Measurements from ENCODE around the gene ALG11.

Gene ALG11

GRCh38 chr13:52004511-52005170 lies 7.6 kb upstream of the ALG11 start:
- Mint-ChIP-seq H3K27me3 (peaks cover 27 to 40% of the 10 kb centered on the region in 2 donors), H3K4me1 (peaks cover 0 to 1% of the 10 kb centered on the region in 2 donors), H3K4me3 (no peak overlapping the region), H3K27ac (no peak overlapping the region), H3K36me3 (no peaks in the 10 kb centered on the region), H3K9me3 (no peaks in the 10 kb centered on the region)
- ATAC-seq (replicated peaks) (peak in 1 of 2 donors; percentile 32), DNase-seq (no peak)

- Mint-ChIP-seq H3K9me3 (no peaks in the 10 kb centered on the region), H3K36me3 (no peaks in the 10 kb centered on the region), H3K4me3 (no peak overlapping the region), H3K27me3 (peaks cover 25 to 45% of the 10 kb centered on the region in 2 donors), H3K27ac (no peak overlapping the region), H3K4me1 (peaks cover 2 to 3% of the 10 kb centered on the region in 2 donors)
- ATAC-seq (replicated peaks) (no peak), DNase-seq (no peak)
Observed at GRCh38 chr13:52005841-52006522, 6.2 kb upstream of the ALG11 start.

GRCh38 chr13:52006523-52007245 lies 5.5 kb upstream of the ALG11 start:
- Mint-ChIP-seq H3K36me3 (no peaks in the 10 kb centered on the region), H3K9me3 (no peaks in the 10 kb centered on the region)

GRCh38 chr13:52009946-52010345 lies 2.3 kb upstream of the ALG11 start:
- ATAC-seq (replicated peaks) (no peak), DNase-seq (no peak)
- peak overlapping the region in 1 of 2 donors; percentile 7 for H3K4me3 Mint-ChIP-seq
- H3K4me1 Mint-ChIP-seq: peaks cover 5 to 7% of the 10 kb centered on the region in 2 donors
- no peak overlapping the region for H3K27ac Mint-ChIP-seq
- peaks cover 0 to 2% of the 10 kb centered on the region in 2 donors for H3K36me3 Mint-ChIP-seq
- peaks cover 26 to 46% of the 10 kb centered on the region in 2 donors for H3K27me3 Mint-ChIP-seq
- H3K9me3 Mint-ChIP-seq: no peaks in the 10 kb centered on the region

More at GRCh38 chr13:52006523-52007245, 5.5 kb upstream of the ALG11 start:
- ATAC-seq (replicated peaks) (no peak), DNase-seq (no peak)
- no peak overlapping the region for H3K27ac Mint-ChIP-seq
- H3K4me3 Mint-ChIP-seq: no peak overlapping the region
- H3K27me3 Mint-ChIP-seq: peaks cover 26 to 46% of the 10 kb centered on the region in 2 donors
- H3K4me1 Mint-ChIP-seq: peaks cover 5 to 7% of the 10 kb centered on the region in 2 donors

GRCh38 chr13:52010890-52011631 lies 1.1 kb upstream of the ALG11 start, which contains the start of gene ATP7B:
ATP7B (minus strand) TSS chr13:52011450; CDS start chr13:52011337, 113 bp downstream.
- peak; percentile 6 to 16 for ATAC-seq (replicated peaks)
- H3K27ac Mint-ChIP-seq: peak within 1 kb of the TSS; percentile 97
- H3K4me1 Mint-ChIP-seq: peaks cover 8 to 13% of the 10 kb centered on the region in 2 donors
- peak; percentile 9 for DNase-seq
- H3K27me3 Mint-ChIP-seq: peaks cover 26 to 45% of the 10 kb centered on the region in 2 donors
- H3K4me3 Mint-ChIP-seq: peak within 1 kb of the TSS; percentile 99 to 100
- no peaks in the 10 kb centered on the region for H3K9me3 Mint-ChIP-seq
- peaks cover 5 to 7% of the 10 kb centered on the region in 2 donors for H3K36me3 Mint-ChIP-seq

GRCh38 chr13:52012512-52012836 lies 276 bp downstream of the ALG11 start:
- no peak for DNase-seq
- Mint-ChIP-seq H3K27ac (peak overlapping the region; percentile 97), H3K27me3 (peaks cover 18 to 33% of the 10 kb centered on the region in 2 donors), H3K4me3 (peak overlapping the region; percentile 99 to 100), H3K4me1 (peaks cover 11 to 23% of the 10 kb centered on the region in 2 donors), H3K9me3 (no peaks in the 10 kb centered on the region), H3K36me3 (peaks cover 18 to 20% of the 10 kb centered on the region in 2 donors)
- no peak for ATAC-seq (replicated peaks)

GRCh38 chr13:52016296-52016695 lies 4.1 kb downstream of the ALG11 start:
- H3K27ac Mint-ChIP-seq: no peak overlapping the region
- peaks cover 42 to 46% of the 10 kb centered on the region in 2 donors for H3K36me3 Mint-ChIP-seq
- no peaks in the 10 kb centered on the region for H3K9me3 Mint-ChIP-seq
- H3K4me3 Mint-ChIP-seq: no peak overlapping the region
- ATAC-seq (replicated peaks) (no peak), DNase-seq (no peak)
- peaks cover under 1 to 2% of the 10 kb centered on the region in 2 donors for H3K27me3 Mint-ChIP-seq
- H3K4me1 Mint-ChIP-seq: peaks cover 12 to 31% of the 10 kb centered on the region in 2 donors

- ATAC-seq (replicated peaks) (no peak), DNase-seq (no peak)
- no peak overlapping the region for H3K4me3 Mint-ChIP-seq
- H3K4me1 Mint-ChIP-seq: peaks cover 12 to 30% of the 10 kb centered on the region in 2 donors
- no peaks in the 10 kb centered on the region for H3K27me3 Mint-ChIP-seq
- H3K9me3 Mint-ChIP-seq: no peaks in the 10 kb centered on the region
- H3K27ac Mint-ChIP-seq: no peak overlapping the region
- H3K36me3 Mint-ChIP-seq: peaks cover 52 to 68% of the 10 kb centered on the region in 2 donors
Observed at GRCh38 chr13:52020191-52020590, 8.0 kb downstream of the ALG11 start.

GRCh38 chr13:52022356-52022755 lies 10.2 kb downstream of the ALG11 start:
- no peak overlapping the region for H3K27ac Mint-ChIP-seq
- H3K9me3 Mint-ChIP-seq: peaks cover 0 to 2% of the 10 kb centered on the region in 2 donors
- no peaks in the 10 kb centered on the region for H3K27me3 Mint-ChIP-seq
- H3K36me3 Mint-ChIP-seq: peaks cover 55 to 70% of the 10 kb centered on the region in 2 donors
- H3K4me1 Mint-ChIP-seq: peaks cover 16 to 30% of the 10 kb centered on the region in 2 donors
- ATAC-seq (replicated peaks) (no peak), DNase-seq (no peak)
- no peak overlapping the region for H3K4me3 Mint-ChIP-seq

- Mint-ChIP-seq H3K4me3 (no peak within 1 kb of the TSS), H3K36me3 (peaks cover 55 to 78% of the 10 kb centered on the region in 2 donors), H3K27ac (no peak within 1 kb of the TSS), H3K4me1 (peaks cover 16 to 19% of the 10 kb centered on the region in 2 donors), H3K9me3 (peaks cover 4 to 6% of the 10 kb centered on the region in 2 donors), H3K27me3 (no peaks in the 10 kb centered on the region)
- DNase-seq (no peak), ATAC-seq (replicated peaks) (no peak)
Observed at GRCh38 chr13:52024481-52024880, 12.3 kb downstream of the ALG11 start, which contains the start of gene UTP14C. UTP14C (plus strand) TSS chr13:52024691; CDS start chr13:52028805, 4,114 bp downstream.

- Mint-ChIP-seq H3K36me3 (peaks cover 56 to 78% of the 10 kb centered on the region in 2 donors), H3K4me1 (peaks cover 15 to 23% of the 10 kb centered on the region in 2 donors), H3K9me3 (peaks cover 6 to 8% of the 10 kb centered on the region in 2 donors), H3K27ac (no peak overlapping the region), H3K4me3 (no peak overlapping the region), H3K27me3 (no peaks in the 10 kb centered on the region)
- ATAC-seq (replicated peaks) (no peak), DNase-seq (no peak)
Observed at GRCh38 chr13:52025475-52026245, 13.5 kb downstream of the ALG11 start.

GRCh38 chr13:52026246-52026626 lies 14.0 kb downstream of the ALG11 start:
- Mint-ChIP-seq H3K4me3 (no peak overlapping the region), H3K36me3 (peaks cover 50 to 74% of the 10 kb centered on the region in 2 donors), H3K4me1 (peaks cover 15 to 23% of the 10 kb centered on the region in 2 donors), H3K27me3 (no peaks in the 10 kb centered on the region), H3K9me3 (peaks cover 6 to 8% of the 10 kb centered on the region in 2 donors), H3K27ac (no peak overlapping the region)
- no peak for ATAC-seq (replicated peaks)
- no peak for DNase-seq

GRCh38 chr13:52027832-52028231 lies 15.6 kb downstream of the ALG11 start:
- no peak overlapping the region for H3K27ac Mint-ChIP-seq
- H3K4me1 Mint-ChIP-seq: peaks cover 15 to 23% of the 10 kb centered on the region in 2 donors
- H3K36me3 Mint-ChIP-seq: peaks cover 46 to 68% of the 10 kb centered on the region in 2 donors

More at GRCh38 chr13:52027832-52028231, 15.6 kb downstream of the ALG11 start:
- Mint-ChIP-seq H3K4me3 (no peak overlapping the region), H3K9me3 (peaks cover 6 to 8% of the 10 kb centered on the region in 2 donors), H3K27me3 (no peaks in the 10 kb centered on the region)
- DNase-seq (no peak), ATAC-seq (replicated peaks) (no peak)
